ENCODE measurements around the gene GSTK1.
A peak's percentile ranks its signal among the peaks of the same experiment; 100 is the strongest.
"Not testable (repeated sequence)": the region's sequence is repeated elsewhere in the genome, so short reads cannot be mapped to it uniquely, and the experiment has no call there.

The GSTK1 gene

DNA sequence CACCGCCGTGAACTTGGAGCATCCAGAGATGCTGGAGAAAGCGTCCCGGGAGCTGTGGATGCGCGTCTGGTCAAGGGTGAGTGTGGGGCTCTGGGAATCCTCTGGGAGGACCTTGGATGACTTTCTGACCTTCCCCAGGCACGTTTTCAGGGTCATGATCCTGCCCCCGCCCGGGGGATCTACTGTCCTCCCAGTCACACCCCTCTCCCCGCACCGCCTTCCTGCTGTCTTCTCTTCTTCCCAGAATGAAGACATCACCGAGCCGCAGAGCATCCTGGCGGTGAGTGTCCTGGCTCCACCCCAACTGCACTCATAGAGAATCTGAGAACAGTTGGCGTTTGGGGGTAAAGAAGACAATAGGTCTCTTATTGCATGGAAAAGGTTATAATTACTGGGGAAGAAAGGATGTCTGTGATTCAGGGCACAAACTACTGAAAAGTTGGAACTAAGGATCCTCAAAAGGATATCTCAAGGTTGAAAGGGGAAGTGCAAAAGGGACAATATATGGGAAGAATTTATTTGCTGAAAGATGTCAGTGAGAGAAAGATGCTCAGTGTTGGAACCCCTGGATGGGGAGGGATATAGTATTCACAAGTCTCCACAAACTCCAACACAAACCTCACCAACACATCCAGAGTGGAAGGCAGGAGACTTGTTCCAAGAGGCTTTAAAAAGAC lies 1.9 kb downstream of the GSTK1 start:
- DNase-seq (ENCODE audit: extremely low read depth in 1 of 2, low read depth in 1 of 2), result no peak

DNA sequence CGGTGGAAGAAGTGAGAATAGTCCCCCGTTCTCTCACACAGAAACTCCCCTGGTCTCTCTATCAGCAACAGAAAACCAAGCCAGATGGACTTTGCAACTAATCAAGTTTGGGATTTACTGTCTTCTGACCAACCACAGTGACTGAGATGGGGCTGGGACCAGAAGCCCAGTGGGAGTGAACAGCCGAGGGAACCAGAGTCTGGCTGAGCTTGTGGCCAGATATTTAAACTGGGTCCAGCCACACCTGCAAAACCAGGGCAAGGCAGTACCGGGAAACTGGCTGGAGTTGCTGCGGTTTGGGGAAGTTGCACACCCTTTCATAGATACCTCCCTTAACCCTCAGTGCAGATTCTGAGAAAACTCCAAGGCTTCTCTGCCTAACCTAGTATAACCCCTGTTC lies 6.0 kb downstream of the GSTK1 start:
- DNase-seq (ENCODE audit: extremely low read depth in 1 of 2, low read depth in 1 of 2), result no peak

DNA sequence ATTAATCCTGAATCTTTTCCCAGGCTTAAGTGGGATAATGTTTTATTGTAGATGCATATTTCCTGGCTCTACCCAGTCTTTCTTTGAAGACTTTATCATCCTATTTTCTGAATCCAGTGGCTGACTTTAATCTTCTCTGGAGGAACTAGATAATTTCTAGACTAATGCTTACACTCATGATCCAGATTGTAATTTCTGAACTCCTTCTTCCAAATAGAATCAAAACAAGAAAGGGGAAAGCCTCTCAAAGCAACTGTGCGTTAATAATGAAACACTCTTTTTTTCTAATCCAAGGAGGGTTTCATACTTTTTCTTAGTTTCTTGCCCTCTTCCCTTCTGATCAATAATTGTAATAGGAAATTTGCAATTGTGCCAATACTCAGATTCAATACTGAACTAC lies 8.0 kb downstream of the GSTK1 start:
- no peak for DNase-seq (ENCODE audit: extremely low read depth in 1 of 2, low read depth in 1 of 2)

DNA sequence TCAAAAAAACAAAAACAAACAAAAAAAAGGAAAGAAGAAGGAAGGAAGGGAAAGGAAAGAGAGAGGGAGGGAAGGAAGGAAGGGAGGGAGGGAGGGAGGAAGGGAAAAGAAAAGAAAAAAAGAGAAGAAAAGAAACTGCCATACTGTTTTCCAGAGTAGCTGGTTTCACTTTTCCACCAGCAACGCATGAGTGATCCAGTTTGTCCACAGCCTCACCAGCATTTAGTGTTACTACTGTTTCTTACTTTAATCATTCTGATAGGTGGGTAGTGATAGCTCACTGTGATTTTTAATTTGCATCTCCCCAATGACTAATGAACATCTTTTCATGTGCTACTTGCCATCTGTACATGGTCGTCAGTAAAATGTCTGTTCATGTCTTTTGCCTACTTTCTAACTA lies 9.6 kb downstream of the GSTK1 start:
- no peak for DNase-seq (ENCODE audit: extremely low read depth in 1 of 2, low read depth in 1 of 2)

DNA sequence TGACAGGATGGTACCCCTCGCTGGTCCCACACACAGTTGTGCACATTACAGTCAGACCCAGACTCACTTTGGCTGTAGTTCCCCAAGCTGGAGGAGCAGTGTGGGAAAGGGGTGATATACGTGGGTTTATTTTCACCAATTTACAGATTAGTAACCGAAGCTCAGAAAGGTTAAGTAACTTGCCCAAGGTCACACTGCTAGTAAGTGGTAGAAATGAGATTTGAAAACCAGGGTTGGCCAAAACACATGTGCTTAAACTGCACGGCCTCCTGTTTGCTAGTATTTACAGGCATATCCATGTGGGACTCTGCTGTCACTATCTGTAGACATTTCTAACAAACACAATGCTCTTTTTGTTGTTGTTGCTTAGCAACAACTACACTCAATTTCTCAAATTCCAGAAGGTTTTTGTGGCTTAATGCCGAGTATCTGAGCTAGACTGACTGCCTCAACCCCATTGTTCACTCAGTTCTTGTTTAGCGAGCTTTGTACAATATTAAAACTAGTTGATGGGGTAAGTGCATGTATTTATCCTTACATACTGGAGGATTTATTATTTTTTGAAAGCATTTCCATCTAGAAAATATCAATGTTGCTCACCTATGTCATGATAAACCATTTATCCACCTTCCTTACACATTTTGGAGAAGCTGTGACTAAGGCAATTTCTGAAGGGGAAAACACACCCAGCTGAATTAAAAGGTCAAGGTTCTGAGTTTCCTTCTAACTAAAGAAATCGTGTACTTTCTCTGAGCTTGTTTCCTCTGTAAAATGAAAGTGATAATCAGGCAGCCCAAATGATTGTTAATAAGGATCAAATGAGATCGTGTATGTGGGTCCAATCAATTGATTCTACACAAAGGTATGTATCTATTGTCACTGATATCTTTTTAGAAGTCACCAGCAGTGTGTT lies 16.2 kb downstream of the GSTK1 start:
- no peak for DNase-seq (ENCODE audit: extremely low read depth in 1 of 2, low read depth in 1 of 2)

DNA sequence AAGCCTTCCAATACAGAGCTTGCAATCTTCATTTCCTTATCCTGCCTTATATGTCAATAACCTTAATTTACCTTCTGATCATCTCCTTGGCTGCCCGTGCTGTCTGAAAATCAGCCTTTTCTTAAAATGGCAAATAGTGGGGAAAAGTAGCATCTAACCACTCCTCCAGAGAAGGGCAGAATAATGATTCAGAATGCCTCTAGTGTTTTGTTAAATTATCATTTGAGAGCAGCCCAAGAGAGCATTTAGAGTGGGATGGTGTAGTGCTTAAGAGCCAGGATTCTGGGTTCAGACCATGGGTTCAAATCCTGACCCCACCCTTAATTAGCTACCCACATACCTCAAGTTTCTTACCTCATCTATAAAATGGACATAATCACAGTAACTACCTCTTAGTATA lies 16.9 kb downstream of the GSTK1 start:
- no peak for DNase-seq (ENCODE audit: extremely low read depth in 1 of 2, low read depth in 1 of 2)

DNA sequence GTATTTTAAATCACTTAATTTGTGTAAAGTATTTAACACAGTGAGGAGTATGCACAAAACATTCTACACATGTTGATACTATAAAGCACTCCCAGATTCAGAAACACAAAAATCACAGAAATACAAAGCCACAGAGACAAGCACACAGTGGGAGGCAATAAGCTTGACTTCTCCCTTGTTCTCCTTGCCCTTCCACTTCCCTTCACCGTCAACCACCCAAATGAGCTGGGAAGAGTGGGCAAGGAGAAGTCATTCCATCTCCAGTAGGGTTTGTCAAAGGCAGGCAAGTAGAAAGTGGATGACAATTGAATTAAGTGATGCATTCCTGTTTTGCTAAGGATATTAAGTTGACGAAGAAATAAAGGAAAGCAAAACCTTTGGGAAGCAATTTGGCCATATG lies 17.3 kb downstream of the GSTK1 start:
- no peak for DNase-seq (ENCODE audit: extremely low read depth in 1 of 2, low read depth in 1 of 2)

DNA sequence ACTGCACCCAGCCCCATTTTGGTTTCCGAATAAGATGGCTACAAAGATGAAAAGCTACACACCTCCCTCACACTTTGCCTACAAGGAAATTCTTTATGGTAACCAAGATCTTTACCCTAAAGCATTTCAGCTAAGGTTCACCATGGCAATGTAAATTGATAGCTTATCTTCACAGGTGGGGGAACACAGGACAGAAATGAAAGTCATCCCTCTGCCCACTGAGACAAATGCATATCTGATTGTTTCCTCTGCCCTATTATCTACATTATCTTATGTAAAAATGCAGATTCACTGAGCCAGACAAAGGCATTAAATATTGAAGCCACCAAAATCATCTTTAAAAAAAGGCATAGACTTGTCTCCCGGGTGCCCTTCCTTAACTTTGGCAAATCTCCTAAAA lies 18.3 kb downstream of the GSTK1 start:
- DNase-seq (ENCODE audit: extremely low read depth in 1 of 2, low read depth in 1 of 2), result no peak

DNA sequence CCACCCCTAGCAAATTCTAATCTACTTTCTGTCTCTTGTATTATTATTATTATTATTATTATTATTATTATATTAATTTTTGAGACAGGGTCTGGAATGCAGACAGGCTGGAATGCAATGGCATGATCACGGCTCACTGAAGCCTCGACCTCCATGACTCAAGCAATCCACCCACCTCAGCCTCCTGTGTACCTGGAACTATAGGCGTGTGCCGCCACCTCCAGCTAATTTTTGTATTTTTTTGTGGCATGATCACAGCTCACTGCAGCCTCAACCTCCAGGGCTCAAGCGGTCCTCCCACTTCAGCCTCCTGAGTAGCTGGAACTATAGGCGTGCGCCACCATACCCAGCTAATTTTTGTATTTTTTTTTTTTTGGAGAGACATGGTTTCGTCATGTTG lies 18.9 kb downstream of the GSTK1 start:
- DNase-seq (ENCODE audit: extremely low read depth in 1 of 2, low read depth in 1 of 2), result no peak

DNA sequence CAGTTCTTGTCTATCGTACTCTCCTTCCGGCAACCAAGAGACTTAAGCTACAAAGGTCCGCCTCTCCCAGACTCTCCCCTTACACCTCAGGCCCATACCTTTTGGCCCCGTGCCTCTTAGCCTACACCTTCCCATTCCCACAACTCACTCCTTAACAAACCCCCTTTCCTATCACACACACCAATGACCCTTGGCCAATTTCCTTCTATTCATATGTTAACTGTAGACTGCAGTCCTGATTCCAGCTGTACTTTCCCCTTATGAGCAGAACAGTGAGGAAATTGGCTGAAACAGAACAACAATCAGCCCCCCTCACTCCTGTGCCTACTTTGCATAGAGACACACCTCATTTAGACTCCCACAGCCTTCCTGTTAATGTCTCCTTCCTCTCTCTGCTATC lies 20.1 kb downstream of the GSTK1 start:
- DNase-seq (ENCODE audit: extremely low read depth in 1 of 2, low read depth in 1 of 2), result no peak

DNA sequence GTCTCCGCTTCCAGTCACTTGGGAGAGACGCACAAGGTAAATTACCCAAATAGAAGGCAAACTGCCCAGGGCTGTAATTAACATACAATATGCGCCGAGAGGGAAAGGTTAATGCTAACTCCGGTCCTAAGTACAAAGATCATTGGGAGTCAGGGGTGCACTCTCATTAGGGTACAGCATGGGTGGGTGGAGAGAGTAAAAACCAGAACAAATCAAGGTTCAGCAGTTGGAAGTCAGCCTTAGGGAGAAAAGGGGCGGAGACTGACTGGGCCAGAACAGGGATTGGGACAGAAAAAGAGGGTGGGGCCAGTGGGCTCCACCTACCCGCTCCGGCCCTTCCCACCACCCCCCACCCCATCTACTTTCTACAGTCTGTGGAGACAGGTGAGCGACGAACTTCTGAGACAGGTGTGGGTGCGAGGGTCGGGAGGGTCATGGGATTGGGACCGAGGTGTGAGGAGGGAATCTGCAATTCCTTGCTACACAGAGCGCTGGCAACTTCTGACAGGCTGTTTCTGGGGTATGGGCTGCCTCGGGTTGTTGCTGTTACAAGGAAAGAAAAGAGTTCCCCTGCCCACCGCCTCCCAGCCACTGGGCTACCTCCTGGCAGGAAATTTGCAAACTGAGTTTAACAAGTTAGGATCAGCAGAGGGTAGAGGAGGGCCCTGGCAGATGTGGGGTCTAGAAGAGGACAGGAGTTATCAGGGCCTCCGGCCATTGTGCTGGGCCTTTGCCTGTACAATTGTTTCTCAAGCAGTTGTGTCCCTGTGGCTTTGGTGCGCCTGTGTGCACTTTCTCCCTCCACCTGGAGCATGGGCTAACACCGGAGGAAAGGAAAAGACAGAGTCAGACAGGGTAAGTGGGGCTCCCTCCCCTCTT lies 21.6 kb downstream of the GSTK1 start, which contains the start of gene TMEM139:
TSS of gene TMEM139 (plus strand) at position 368 of the 879 bp plus-strand sequence. CDS start 1,000 bp downstream, outside the sequence.
- DNase-seq (ENCODE audit: extremely low read depth in 1 of 2, low read depth in 1 of 2), result no peak

DNA sequence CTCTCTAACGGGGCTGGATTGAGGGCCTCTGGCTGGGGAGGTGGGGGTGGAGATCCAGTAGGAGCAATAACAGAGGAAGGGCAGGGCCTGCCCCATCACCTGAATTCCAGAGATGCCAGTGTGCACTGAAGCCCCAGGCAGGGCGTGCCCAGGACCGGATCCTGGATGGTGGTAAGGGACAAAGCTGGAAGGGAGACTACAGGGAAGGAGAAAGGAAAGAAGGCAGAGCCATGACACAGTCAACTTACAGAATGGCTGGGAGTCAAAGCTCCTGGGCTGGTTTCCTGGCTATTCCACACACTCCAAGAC lies 22.2 kb downstream of the GSTK1 start:
- no peak for DNase-seq (ENCODE audit: extremely low read depth in 1 of 2, low read depth in 1 of 2)

DNA sequence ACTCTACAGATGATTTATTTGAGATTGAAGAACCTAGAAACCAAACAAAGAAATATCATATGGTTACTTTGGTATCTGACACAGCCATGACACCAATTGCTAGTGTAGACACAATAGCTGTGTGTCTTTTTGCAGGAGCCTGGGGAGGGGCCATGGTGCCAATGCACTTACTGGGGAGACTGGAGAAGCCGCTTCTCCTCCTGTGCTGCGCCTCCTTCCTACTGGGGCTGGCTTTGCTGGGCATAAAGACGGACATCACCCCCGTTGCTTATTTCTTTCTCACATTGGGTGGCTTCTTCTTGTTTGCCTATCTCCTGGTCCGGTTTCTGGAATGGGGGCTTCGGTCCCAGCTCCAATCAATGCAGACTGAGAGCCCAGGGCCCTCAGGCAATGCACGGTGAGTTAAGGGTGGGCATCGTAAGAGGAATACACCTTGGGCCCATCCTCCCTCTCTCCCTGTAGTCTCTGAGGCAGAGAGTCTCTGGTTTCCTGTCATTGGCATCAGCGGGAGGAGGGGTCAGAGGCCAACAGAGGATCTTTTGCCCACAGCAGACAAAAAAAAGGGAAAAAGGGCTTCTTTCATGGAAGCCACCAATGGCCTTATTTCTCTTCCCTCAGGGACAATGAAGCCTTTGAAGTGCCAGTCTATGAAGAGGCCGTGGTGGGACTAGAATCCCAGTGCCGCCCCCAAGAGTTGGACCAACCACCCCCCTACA lies 22.7 kb downstream of the GSTK1 start:
- DNase-seq (ENCODE audit: extremely low read depth in 1 of 2, low read depth in 1 of 2), result no peak

DNA sequence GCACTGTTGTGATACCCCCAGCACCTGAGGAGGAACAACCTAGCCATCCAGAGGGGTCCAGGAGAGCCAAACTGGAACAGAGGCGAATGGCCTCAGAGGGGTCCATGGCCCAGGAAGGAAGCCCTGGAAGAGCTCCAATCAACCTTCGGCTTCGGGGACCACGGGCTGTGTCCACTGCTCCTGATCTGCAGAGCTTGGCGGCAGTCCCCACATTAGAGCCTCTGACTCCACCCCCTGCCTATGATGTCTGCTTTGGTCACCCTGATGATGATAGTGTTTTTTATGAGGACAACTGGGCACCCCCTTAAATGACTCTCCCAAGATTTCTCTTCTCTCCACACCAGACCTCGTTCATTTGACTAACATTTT lies 23.3 kb downstream of the GSTK1 start:
- DNase-seq (ENCODE audit: extremely low read depth in 1 of 2, low read depth in 1 of 2), result no peak

DNA sequence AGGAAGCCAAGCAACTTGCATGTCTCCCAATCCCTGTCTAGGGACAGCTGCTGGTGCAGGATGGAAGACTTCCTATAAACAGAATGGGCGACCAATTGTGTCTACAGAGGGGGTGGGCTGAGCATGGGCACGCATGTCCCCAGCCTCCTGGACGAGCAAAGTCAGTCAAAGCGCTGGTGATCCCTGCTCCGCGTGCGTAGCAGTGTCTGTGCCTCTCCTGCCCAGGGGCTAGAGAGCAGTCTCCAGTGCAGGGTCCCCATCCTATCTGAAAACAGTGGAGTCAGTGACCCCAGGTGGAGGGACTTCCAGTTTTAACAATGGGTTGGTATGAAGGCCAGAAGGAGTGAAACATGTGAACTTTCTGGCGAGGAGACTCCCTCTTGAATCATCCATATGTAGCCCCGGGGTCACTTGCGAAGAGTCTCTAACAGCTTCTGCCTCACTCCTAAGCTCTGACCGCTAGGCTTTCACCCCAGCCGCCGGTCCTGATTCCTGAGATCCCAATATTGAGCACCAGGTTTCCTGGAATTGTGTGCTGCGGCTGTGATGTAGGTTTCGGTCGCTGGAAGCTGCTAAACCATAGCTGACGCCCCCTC lies 24.2 kb downstream of the GSTK1 start:
- no peak for DNase-seq (ENCODE audit: extremely low read depth in 1 of 2, low read depth in 1 of 2)

DNA sequence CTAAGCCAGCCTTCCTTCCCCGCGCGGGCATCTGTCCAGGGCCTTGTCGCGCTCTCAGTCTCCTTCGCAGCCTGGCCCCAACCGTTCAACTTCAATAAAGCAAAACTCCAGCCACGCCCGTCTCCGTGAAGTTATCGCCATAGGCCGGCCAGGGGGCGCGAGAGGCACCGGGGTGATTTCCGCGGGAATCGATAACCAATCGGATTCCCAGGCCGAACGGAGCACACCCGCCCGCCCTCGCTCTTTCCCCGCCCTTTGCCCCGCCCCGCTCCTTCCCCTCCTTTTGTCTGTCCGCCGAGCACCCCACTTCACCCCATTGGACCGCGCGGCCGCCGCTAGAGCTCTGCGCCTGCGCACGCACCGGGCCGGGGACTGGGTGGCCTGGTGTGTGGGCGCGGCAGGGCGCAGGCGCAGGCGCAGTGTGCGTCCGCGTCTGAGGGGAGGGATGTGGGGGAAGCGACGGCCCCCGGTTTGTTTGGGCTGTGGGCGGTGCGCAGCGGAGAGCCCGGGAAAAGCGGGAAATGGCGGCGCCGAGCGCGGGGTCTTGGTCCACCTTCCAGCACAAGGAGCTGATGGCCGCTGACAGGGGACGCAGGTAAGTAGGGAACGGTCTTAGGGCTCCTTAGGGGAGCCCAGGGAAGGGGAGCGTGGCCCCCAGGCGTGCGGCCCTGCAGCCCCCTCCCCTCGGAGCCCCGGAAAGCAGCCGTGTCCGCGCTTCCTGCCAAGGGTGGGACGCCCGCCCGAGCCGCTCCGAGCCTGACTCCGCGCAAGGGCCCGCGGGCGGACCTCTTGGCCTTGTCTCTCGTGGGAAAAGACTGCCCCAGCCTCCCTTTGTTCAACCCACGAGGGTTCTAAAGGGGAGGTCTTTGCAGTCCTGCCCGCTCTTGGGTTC lies 24.9 kb downstream of the GSTK1 start, which contains the start of gene CASP2:
TSS of gene CASP2 (plus strand) at position 417 of the 892 bp plus-strand sequence. CDS start at position 522, 105 bp downstream.
- DNase-seq (ENCODE audit: extremely low read depth in 1 of 2, low read depth in 1 of 2), result peak; percentile 98 to 99

DNA sequence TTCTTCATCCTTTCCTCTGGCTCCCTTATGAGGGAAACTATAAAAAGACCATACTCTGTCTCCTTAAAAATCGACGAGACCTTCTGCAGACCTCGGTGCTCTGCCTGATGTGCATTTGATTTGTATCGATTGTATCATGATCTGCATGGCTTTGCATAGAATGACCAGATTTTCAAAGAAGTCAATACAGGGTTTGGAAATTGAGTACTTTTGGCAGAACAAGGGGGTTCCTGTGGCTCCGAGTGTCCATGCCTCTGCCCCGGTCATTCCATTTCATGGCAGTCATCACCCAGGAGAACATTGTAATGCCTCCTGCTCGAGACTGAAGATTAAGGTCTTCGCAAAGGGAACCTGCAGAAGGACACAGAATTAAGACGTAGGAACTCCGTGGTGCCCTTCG lies 25.6 kb downstream of the GSTK1 start:
- DNase-seq (ENCODE audit: extremely low read depth in 1 of 2, low read depth in 1 of 2), result no peak

DNA sequence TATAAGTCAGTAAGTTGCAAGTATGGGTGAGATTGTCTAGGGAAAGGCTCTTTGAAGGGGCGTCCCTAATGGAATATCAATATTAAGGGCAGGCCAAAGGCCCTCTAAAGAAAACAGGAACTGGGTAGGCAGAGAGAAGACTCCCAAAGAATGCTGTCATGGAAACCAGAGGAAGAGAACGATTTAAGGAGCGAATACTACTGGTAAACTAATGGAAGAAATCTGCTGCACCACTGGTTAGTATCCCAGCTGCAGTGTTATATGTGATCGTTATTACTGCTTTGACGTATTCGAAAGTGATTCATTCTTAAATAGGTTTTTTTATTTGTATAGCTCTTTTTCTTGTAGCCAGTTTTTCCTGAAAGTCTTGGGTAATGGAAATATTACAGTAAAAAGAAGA lies 26.2 kb downstream of the GSTK1 start:
- DNase-seq (ENCODE audit: extremely low read depth in 1 of 2, low read depth in 1 of 2), result no peak

DNA sequence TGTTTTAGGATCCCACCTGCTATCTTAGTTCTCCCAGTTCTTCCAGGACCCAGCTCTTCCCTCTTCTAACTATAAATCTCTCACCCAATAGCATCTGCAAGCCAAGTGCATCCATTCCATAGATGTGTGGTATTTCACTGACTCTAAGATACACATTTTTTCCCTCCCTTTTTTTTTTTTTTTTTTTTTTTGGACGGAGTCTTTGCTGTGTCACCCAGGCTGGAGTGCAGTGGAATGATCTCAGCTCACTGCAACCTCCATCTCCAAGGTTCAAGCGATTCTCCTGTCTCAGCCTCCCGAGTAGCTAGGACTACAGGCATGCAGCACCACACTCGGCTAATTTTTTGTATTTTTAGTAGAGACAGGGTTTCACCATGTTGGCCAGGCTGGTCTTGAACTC lies 26.6 kb downstream of the GSTK1 start:
- DNase-seq (ENCODE audit: extremely low read depth in 1 of 2, low read depth in 1 of 2), result not testable (repeated sequence)
